ENCODE measurements around the gene OR52I1. TPM values are rescaled to one million over a fixed set of nuclear protein-coding genes. Genes with fewer than 3 reads are reported as not detected.

OR52I1 gene
- total RNA-seq, 1 experiment from 2014 or later, result not detected

DNA sequence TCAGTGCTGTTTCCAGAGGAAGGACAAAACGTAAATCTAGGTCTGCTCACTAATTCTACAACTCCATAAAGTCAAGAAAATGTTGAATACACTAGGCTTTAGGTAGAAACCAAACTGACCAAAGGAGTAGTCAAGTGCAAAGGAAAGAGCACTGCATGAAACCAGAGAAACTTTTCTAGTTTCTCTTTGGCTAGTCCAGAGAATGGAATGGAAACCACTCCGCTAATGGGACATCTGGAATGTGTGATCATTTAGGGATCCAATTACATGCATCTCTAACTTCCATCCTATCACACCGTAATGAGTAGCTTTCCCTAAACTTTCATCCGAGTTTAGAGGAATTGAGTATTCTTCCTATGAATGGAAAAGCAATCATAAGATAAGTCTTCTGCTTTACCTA lies 46.4 kb upstream of the OR52I1 start:
- TF ChIP-seq EGR1 (IDR thresholded peaks at IDR 0.05; ENCODE audit: low read depth) (no peak), ATF3 (IDR thresholded peaks at IDR 0.05) (no peak), ELF1 (IDR thresholded peaks at IDR 0.05; ENCODE audit: borderline replicate concordance, low read depth) (no peak), REST (IDR thresholded peaks at IDR 0.05; ENCODE audit: low read depth) (no peak), JUND (IDR thresholded peaks at IDR 0.05) (no peak), CBX3 (IDR thresholded peaks at IDR 0.05; ENCODE audit: low read depth) (no peak), TCF7L2 (IDR thresholded peaks at IDR 0.05; ENCODE audit: borderline replicate concordance, extremely low read depth, insufficient read depth, insufficient read length) (no peak), SRF (IDR thresholded peaks at IDR 0.05; ENCODE audit: low read depth) (no peak), POLR2A (IDR thresholded peaks at IDR 0.05; ENCODE audit: borderline replicate concordance, extremely low read depth, insufficient read depth, insufficient read length) (no peak)
- Histone ChIP-seq H2AFZ (ENCODE audit: low read depth, low read length, poor library complexity, severe bottlenecking) (no peak overlapping the region), H3K79me2 (ENCODE audit: insufficient read depth, low read length) (no peaks in the 10 kb centered on the region), H3K4me3 (replicated peaks in 1 of 2; ENCODE audit: low read depth in 1 of 2, low read length in 2 of 2) (no peak overlapping the region), H3K36me3 (ENCODE audit: control insufficient read depth in 1 of 2, insufficient read depth in 2 of 2, low read length in 2 of 2) (no peaks in the 10 kb centered on the region), H3K4me2 (ENCODE audit: low read length) (no peak overlapping the region), H4K20me1 (ENCODE audit: insufficient read depth) (no peaks in the 10 kb centered on the region), H3K9me2 (ENCODE audit: insufficient read depth) (no peaks in the 10 kb centered on the region), H3K9me3 (ENCODE audit: control insufficient read depth in 1 of 2, insufficient read depth in 1 of 2, low read depth in 1 of 2, low read length in 2 of 2) (no peaks in the 10 kb centered on the region), H3K27me3 (ENCODE audit: insufficient read depth, low read length) (peaks cover 16% of the 10 kb centered on the region), H3K9ac (ENCODE audit: low read length) (no peak overlapping the region), H3K27ac (ENCODE audit: low read depth, low read length) (no peak overlapping the region), H3K4me1 (ENCODE audit: control insufficient read depth in 1 of 2, insufficient read depth in 2 of 2, low read length in 2 of 2) (peaks cover 0 to 6% of the 10 kb centered on the region in 2 experiments; a peak in 1 of 4 replicates)
- RAD21 ChIA-PET (ENCODE audit: low non-redundant PET in 1 of 2, low total read pairs in 2 of 2, uncharacterized antibody in 2 of 2, unreplicated experiment in 2 of 2), result no interaction called here
- no peak for ATAC-seq
- CTCF ChIA-PET, result no interaction called here
- no TSS peak for BruUV-seq (replicated peaks)
- POLR2A ChIA-PET, result no interaction called here
- no peak for DNase-seq (ENCODE audit: low read depth, low spot score)
- intact Hi-C loops (cut with micrococcal nuclease), result no loop called here

All from HCT116 (cell line).